ENCODE results near the gene PKD1L1. TPM values are rescaled to one million over a fixed set of nuclear protein-coding genes. Genes with fewer than 3 reads are reported as not detected.

The PKD1L1 gene
- total RNA-seq, 1 donor from 2014 or later: 0.40 TPM

DNA sequence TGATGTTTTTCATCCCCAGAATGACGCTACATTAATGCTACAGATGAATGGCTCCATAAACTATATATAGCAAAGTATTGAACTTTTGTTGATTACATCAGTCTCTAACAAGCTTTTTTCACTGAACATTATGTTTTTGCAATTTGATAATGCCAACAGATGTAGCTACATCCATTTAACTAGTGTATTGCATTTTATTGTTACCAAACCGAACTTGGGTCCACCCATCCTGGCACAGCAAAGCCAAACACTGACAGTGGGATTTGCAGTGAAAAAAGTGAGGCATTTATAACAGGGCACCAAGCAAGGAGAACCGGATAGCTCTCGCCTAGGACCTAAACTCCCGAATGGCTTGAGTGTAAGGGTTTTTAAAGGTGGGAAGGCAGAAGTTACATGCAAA is 183.5 kb downstream of the PKD1L1 start:
- ATAC-seq (ENCODE audit: low read depth) (no peak), DNase-seq (no peak)
- POLR2A ChIA-PET: no interaction called here
- H3K4me3 Mint-ChIP-seq: no peak overlapping the region
- no peak overlapping the region for H3K27ac Mint-ChIP-seq
- CTCF ChIA-PET: no interaction called here
- TF ChIP-seq, protein P1, sequence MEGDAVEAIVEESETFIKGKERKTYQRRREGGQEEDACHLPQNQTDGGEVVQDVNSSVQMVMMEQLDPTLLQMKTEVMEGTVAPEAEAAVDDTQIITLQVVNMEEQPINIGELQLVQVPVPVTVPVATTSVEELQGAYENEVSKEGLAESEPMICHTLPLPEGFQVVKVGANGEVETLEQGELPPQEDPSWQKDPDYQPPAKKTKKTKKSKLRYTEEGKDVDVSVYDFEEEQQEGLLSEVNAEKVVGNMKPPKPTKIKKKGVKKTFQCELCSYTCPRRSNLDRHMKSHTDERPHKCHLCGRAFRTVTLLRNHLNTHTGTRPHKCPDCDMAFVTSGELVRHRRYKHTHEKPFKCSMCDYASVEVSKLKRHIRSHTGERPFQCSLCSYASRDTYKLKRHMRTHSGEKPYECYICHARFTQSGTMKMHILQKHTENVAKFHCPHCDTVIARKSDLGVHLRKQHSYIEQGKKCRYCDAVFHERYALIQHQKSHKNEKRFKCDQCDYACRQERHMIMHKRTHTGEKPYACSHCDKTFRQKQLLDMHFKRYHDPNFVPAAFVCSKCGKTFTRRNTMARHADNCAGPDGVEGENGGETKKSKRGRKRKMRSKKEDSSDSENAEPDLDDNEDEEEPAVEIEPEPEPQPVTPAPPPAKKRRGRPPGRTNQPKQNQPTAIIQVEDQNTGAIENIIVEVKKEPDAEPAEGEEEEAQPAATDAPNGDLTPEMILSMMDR (IDR thresholded peaks at IDR 0.05): no peak
- H3K9me3 Mint-ChIP-seq: no peaks in the 10 kb centered on the region
- no peaks in the 10 kb centered on the region for H3K36me3 Mint-ChIP-seq (ENCODE audit: low read depth)
- no peaks in the 10 kb centered on the region for H3K27me3 Mint-ChIP-seq
- peaks cover 36% of the 10 kb centered on the region for H3K4me1 Mint-ChIP-seq
- intact Hi-C loops (cut with micrococcal nuclease): no loop called here

DNA sequence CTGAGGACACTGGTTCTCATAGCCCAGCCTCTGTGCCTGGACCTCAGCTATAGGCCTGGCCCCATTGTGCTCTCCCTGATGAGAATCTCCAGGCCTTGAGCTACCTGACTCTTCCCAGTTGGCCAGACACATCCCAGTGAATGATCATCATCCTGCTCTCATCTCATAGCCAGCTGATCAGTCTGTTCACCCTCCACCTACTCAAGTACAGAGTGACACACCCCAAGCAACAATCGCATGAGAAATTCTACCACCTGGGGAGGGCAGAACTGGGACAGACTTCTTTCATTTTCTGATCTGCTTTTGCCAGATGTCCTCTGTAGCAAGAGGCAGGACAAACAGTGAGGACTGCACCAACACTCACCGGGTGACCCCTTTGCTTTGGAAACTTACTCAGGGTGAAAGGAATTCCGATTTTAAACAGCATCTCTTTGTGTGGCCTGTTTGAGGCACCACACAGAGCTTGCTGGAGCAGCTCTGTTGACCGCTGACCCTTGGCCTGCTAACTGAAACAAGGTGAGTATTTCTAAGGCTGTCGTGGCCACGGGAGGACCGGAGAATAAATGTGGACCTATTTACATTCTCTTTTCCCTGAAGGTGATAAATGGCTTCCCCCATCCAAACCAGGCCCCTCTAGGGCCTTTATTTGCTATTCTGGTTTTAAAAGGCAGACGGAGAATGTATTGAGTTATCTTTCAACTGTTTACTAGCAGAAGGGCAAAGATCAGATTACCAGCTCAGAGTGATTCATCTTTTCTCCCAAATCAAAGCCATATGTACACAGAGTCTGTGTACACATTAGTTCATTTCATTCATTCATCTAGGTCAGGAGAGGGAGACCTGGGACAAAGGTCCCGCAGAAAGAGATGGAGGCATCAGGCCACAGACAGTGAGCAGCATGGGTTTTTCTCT is 184.9 kb downstream of the PKD1L1 start:
- Mint-ChIP-seq H3K27me3 (no peaks in the 10 kb centered on the region), H3K4me1 (peaks cover 41% of the 10 kb centered on the region), H3K36me3 (ENCODE audit: low read depth) (no peaks in the 10 kb centered on the region), H3K4me3 (peak overlapping the region; percentile 57), H3K27ac (peak overlapping the region; percentile 85), H3K9me3 (no peaks in the 10 kb centered on the region)
- ChIA-PET CTCF (no interaction called here), POLR2A (interaction anchor here (1.4 kb wide), 1 partner anchor 93 kb away, joined by 5 read pairs; no protein-coding TSS in a partner anchor)
- no peak for DNase-seq
- TF ChIP-seq, protein P1 (IDR thresholded peaks at IDR 0.05): no peak
- intact Hi-C loops (cut with micrococcal nuclease): no loop called here
- ATAC-seq (ENCODE audit: low read depth): peak; percentile 89

DNA sequence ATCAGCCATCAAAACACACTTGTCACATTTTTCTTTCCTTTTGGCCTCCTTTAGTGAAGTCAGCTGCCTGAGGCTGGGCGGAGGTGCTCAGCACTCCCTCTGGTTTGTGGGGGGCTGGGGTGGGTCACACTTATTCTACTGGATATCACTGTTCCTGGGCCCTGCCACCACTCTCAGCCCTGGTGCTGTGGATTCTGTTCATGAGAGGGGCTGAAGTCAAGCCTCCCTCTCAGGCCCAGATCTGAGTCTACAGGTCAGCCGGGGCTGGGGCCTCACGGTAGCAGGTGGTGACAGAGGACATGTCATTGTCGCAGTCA is 185.6 kb downstream of the PKD1L1 start:
- CTCF ChIA-PET: no interaction called here
- ATAC-seq (ENCODE audit: low read depth): no peak
- DNase-seq: no peak
- Mint-ChIP-seq H3K4me1 (peaks cover 41% of the 10 kb centered on the region), H3K36me3 (ENCODE audit: low read depth) (no peaks in the 10 kb centered on the region), H3K9me3 (no peaks in the 10 kb centered on the region), H3K27me3 (no peaks in the 10 kb centered on the region), H3K27ac (peak overlapping the region; percentile 85), H3K4me3 (no peak overlapping the region)
- POLR2A ChIA-PET: interaction anchor here (1.4 kb wide), 1 partner anchor 92 kb away, joined by 5 read pairs; no protein-coding TSS in a partner anchor
- TF ChIP-seq, protein P1 (IDR thresholded peaks at IDR 0.05): no peak
- intact Hi-C loops (cut with micrococcal nuclease): no loop called here

DNA sequence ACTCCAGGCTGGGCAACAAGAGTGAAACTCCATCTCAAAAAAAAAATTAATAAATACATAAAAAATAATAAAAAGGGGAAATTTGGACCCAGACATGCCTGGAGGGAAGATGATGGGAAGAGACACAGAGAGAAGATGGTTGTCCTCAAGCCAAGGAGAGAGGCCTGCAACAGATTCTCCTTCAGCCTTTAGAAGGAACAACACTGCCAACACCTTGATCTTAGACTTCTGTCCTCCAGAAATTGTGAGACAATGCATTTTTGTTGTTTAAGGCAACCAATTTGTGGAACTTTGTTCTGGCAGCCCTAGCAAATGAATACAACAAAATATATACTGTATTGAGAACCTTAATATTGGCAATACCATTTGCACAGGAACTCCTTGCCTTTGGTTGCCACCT is 186.1 kb downstream of the PKD1L1 start:
- POLR2A ChIA-PET: interaction anchor here (1.4 kb wide), 1 partner anchor 91 kb away, joined by 5 read pairs; no protein-coding TSS in a partner anchor

DNA sequence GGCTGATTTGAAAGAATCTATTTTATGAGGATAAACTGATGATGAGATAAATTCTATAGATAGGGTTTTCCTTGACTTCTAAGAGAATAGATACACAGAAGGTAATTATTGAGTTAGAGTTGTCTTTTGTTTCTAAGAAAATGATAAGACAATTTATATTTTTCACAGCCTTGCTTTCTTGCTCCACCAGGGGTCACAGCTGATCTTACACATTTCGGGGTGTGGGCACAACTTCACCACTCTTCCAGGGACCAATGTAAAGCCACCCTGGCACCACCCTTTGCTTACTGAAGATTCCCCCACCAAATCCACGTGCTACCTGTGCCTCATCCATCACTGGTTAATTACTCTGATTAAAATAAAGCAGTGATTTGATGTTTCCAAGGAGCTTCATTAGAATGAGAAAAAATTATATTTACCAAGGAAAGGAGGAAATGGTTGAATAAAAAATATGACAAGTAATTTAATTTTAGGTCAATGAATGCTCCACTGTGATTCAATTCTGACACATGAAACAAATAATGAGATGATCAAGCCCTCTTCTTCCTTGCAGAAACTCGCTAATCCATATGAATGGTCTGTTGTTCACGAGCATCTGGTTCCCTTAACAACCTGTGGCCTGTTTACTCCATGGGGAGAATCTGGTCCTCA is 189.1 kb downstream of the PKD1L1 start:
- no peak for ATAC-seq (ENCODE audit: low read depth)
- Mint-ChIP-seq H3K36me3 (ENCODE audit: low read depth) (no peaks in the 10 kb centered on the region), H3K27ac (no peak overlapping the region), H3K4me1 (peaks cover 23% of the 10 kb centered on the region), H3K9me3 (no peaks in the 10 kb centered on the region), H3K4me3 (no peak overlapping the region), H3K27me3 (no peaks in the 10 kb centered on the region)
- TF ChIP-seq, protein P1 (IDR thresholded peaks at IDR 0.05): no peak
- ChIA-PET CTCF (no interaction called here), POLR2A (no interaction called here)
- no peak for DNase-seq
- intact Hi-C loops (cut with micrococcal nuclease): no loop called here

More for the DNA sequence above, 186.1 kb downstream of the PKD1L1 start:
- Mint-ChIP-seq H3K27me3 (no peaks in the 10 kb centered on the region), H3K4me3 (no peak overlapping the region), H3K4me1 (peaks cover 39% of the 10 kb centered on the region), H3K36me3 (ENCODE audit: low read depth) (no peaks in the 10 kb centered on the region), H3K9me3 (no peaks in the 10 kb centered on the region), H3K27ac (no peak overlapping the region)
- no peak for DNase-seq
- CTCF ChIA-PET: no interaction called here
- no peak for ATAC-seq (ENCODE audit: low read depth)
- TF ChIP-seq, protein P1 (IDR thresholded peaks at IDR 0.05): no peak
- intact Hi-C loops (cut with micrococcal nuclease): no loop called here

All from activated B cell treated with CpG ODN at 0.5 μM for 24 hours (primary cell).